ENCODE results near the gene ZNF157.
A peak's percentile ranks its signal among the peaks of the same experiment; 100 is the strongest.
"Not testable (repeated sequence)": the region's sequence is repeated elsewhere in the genome, so short reads cannot be mapped to it uniquely, and the experiment has no call there.

The ZNF157 gene

GRCh38 chrX:47380268-47380667, 9.9 kb downstream of the ZNF157 start:
- in situ Hi-C loops (cut with HindIII; ENCODE audit: low pct_ligation_motif_present, low sequenced_read_pairs) = no loop called here
- Histone ChIP-seq H3K4me3 (ENCODE audit: low read depth, low read length) (no peak overlapping the region), H3K27ac (no peak overlapping the region), H3K27me3 (replicated peaks) (no peaks in the 10 kb centered on the region), H3K36me3 (replicated peaks) (no peaks in the 10 kb centered on the region)
- TF ChIP-seq, protein P1, sequence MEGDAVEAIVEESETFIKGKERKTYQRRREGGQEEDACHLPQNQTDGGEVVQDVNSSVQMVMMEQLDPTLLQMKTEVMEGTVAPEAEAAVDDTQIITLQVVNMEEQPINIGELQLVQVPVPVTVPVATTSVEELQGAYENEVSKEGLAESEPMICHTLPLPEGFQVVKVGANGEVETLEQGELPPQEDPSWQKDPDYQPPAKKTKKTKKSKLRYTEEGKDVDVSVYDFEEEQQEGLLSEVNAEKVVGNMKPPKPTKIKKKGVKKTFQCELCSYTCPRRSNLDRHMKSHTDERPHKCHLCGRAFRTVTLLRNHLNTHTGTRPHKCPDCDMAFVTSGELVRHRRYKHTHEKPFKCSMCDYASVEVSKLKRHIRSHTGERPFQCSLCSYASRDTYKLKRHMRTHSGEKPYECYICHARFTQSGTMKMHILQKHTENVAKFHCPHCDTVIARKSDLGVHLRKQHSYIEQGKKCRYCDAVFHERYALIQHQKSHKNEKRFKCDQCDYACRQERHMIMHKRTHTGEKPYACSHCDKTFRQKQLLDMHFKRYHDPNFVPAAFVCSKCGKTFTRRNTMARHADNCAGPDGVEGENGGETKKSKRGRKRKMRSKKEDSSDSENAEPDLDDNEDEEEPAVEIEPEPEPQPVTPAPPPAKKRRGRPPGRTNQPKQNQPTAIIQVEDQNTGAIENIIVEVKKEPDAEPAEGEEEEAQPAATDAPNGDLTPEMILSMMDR (IDR thresholded peaks at IDR 0.05; ENCODE audit: low read depth, low read length, missing control alignments) = no peak
- DNase-seq = no peak

DNA sequence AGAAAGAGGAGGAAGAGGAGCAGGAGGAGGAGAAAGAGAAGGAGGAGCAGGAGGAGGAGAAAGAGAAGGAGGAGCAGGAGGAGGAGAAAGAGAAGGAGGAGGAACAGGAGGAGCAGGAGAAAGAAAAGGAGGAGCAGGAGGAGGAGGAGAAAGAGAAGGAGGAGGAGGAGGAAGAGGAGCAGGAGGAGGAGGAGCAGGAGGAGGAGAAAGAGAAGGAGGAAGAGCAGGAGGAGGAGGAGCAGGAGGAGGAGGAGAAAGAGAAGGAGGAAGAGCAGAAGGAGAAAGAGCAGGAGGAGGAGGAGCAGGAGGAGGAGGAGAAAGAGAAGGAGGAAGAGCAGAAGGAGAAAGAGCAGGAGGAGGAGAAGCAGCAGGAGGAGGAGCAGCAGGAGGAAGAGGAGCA, 10.5 kb downstream of the ZNF157 start:
- H3K27ac ChIP-seq; H3K4me3 ChIP-seq (ENCODE audit: low read depth, low read length); H3K27me3 ChIP-seq (replicated peaks); DNase-seq; H3K36me3 ChIP-seq (replicated peaks); in situ Hi-C loops (cut with HindIII; ENCODE audit: low pct_ligation_motif_present, low sequenced_read_pairs): not testable (repeated sequence)

DNA sequence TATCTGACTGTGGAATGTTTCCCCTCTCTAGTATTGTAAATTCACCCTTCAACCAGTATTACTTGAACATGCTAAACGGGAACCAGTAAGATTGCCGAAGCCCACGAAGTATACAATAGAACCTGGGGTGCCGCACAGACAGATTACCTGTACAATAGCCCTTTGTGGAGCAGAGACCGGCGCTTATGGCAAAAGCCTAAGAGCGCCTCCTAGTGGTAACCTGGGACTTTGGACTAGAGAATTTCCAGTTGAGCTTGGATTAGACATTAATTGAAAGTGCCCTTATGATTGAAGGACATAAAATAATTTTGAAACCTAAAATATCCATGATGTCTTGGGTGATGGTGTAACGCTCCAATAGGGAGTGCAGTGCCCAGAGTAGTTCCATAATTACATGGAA, 14.1 kb downstream of the ZNF157 start:
- peak; percentile 32 for DNase-seq
- Histone ChIP-seq H3K27ac (no peak overlapping the region), H3K27me3 (replicated peaks) (no peaks in the 10 kb centered on the region), H3K36me3 (replicated peaks) (no peaks in the 10 kb centered on the region), H3K4me3 (ENCODE audit: low read depth, low read length) (no peak overlapping the region)
- in situ Hi-C loops (cut with HindIII; ENCODE audit: low pct_ligation_motif_present, low sequenced_read_pairs) = no loop called here
- TF ChIP-seq, protein P1 (IDR thresholded peaks at IDR 0.05; ENCODE audit: low read depth, low read length, missing control alignments) = peak; percentile 76

DNA sequence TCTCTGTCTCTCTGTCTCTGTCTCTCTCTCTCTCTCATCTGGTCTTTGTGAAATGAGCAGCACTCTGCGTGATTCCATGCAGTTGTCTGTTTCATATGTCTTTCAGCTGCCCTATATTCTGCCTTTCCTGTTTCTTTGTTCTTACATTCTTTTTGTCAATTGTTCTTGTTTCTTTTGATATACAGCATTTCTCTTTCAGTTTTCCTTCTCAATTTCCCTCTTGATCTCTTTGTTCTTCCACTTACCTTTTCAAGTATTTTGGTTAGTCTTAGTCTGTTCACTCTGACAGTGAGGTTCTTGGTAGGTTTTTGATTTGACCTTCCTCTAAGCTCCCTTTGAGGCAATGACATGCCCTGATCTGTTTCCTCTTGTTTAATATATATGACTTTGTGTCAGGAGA, 20.4 kb downstream of the ZNF157 start:
- DNase-seq = no peak
- TF ChIP-seq, protein P1 (IDR thresholded peaks at IDR 0.05; ENCODE audit: low read depth, low read length, missing control alignments) = no peak
- no peak overlapping the region for H3K4me3 ChIP-seq (ENCODE audit: low read depth, low read length)
- H3K36me3 ChIP-seq (replicated peaks) = no peaks in the 10 kb centered on the region
- no peak overlapping the region for H3K27ac ChIP-seq
- H3K27me3 ChIP-seq (replicated peaks) = no peaks in the 10 kb centered on the region
- in situ Hi-C loops (cut with HindIII; ENCODE audit: low pct_ligation_motif_present, low sequenced_read_pairs) = no loop called here

DNA sequence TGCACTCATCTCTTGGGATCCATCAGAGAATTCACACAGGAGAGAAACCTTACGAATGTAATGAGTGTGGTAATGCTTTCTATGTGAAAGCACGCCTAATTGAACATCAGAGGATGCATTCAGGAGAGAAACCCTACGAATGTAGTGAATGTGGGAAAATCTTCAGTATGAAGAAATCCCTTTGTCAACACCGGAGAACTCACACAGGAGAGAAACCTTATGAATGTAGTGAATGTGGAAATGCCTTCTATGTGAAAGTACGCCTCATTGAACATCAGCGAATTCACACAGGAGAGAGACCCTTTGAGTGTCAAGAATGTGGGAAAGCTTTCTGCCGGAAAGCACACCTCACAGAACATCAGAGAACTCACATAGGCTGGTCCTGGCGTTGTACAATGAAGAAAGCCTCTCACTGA, 42.8 kb downstream of the ZNF157 start:
- DNase-seq = no peak
- Histone ChIP-seq H3K36me3 (replicated peaks) (no peaks in the 10 kb centered on the region), H3K4me3 (ENCODE audit: low read depth, low read length) (no peak overlapping the region), H3K27me3 (replicated peaks) (no peaks in the 10 kb centered on the region), H3K27ac (no peak overlapping the region)
- in situ Hi-C loops (cut with HindIII; ENCODE audit: low pct_ligation_motif_present, low sequenced_read_pairs) = no loop called here
- TF ChIP-seq, protein P1 (IDR thresholded peaks at IDR 0.05; ENCODE audit: low read depth, low read length, missing control alignments) = no peak

- no peak for DNase-seq
- Histone ChIP-seq H3K27me3 (replicated peaks) (no peaks in the 10 kb centered on the region), H3K27ac (no peak overlapping the region), H3K4me3 (ENCODE audit: low read depth, low read length) (no peak overlapping the region), H3K36me3 (replicated peaks) (no peaks in the 10 kb centered on the region)
- TF ChIP-seq, protein P1 (IDR thresholded peaks at IDR 0.05; ENCODE audit: low read depth, low read length, missing control alignments) = no peak
- in situ Hi-C loops (cut with HindIII; ENCODE audit: low pct_ligation_motif_present, low sequenced_read_pairs) = no loop called here
Observed at GRCh38 chrX:47420265-47420664, 49.9 kb downstream of the ZNF157 start.

Data from brain microvascular endothelial cell (primary cell).